SK-N-SH (cell line): ENCODE data around the gene SEPTIN11. TPM values are rescaled to one million over a fixed set of nuclear protein-coding genes. Genes with fewer than 3 reads are reported as not detected.

Experiments
- CTCF ChIA-PET: fragments of 300-600, 350-600 bp; formaldehyde crosslinking; extraction: SDS; loops from one replicate; lab custom pipeline; 2021; lab: Yijun Ruan, JAX
- POLR2A ChIA-PET: fragments of 350-600 bp; sonication (Branson Sonifier 250); formaldehyde crosslinking; extraction: SDS; loops from one replicate; lab custom pipeline; 2020; ENCODE audit warnings: antibody characterized with exemption, inconsistent platforms; lab: Yijun Ruan, JAX
- DNase-seq: peaks from one replicate; pipeline ENCODE4 v3.0.0; 2012
- H2AFZ ChIP-seq: fragments of 200-600 bp; sonication (generic); 2 replicates; pipeline ENCODE4 v1.8.1; 2016; ENCODE audit warnings: antibody characterized with exemption, mild to moderate bottlenecking, low read depth
- H3F3A ChIP-seq: fragments of 200-600 bp; sonication (generic); replicated peaks from 2 replicates; pipeline ENCODE3; 2016; ENCODE audit warnings: antibody characterized with exemption, mild to moderate bottlenecking; ENCODE audit not compliant: insufficient read depth
- H3K27ac ChIP-seq, 2 experiments: fragments of 200-500 bp in 1 of 2; fragments of 200-600 bp in 1 of 2; sonication (Bioruptor generic) in 1 of 2; sonication (generic), shearing (Covaris generic) in 1 of 2; 2 replicates each; pipeline versions ENCODE4 v1.5.1 to v1.6.1; 2014 to 2016; ENCODE audit warnings: low read depth in 2 of 2, inconsistent platforms in 1 of 2, low read length in 1 of 2, mild to moderate bottlenecking in 1 of 2, mixed read lengths in 1 of 2
- H3K27me3 ChIP-seq: fragments of 200-600 bp; sonication (generic), shearing (Covaris generic); 2 replicates; pipeline ENCODE4 v1.6.1; 2016; ENCODE audit warnings: mixed run types; ENCODE audit not compliant: insufficient read depth
- H3K36me3 ChIP-seq, 2 experiments: fragments of 200-500 bp in 1 of 2; fragments of 200-600 bp in 1 of 2; sonication (Bioruptor generic) in 1 of 2; sonication (generic) in 1 of 2; replicated peaks in 1 of 2; 2 replicates each; pipeline versions ENCODE3 to v1.5.1; 2014 to 2016; ENCODE audit warnings: low read length in 1 of 2, mild to moderate bottlenecking in 1 of 2; ENCODE audit not compliant: insufficient read depth in 2 of 2, control insufficient read depth in 1 of 2
- H3K4me1 ChIP-seq, 2 experiments: fragments of 200-500 bp in 1 of 2; fragments of 200-600 bp in 1 of 2; sonication (Bioruptor generic) in 1 of 2; sonication (generic), shearing (Covaris generic) in 1 of 2; 2 replicates each; pipeline versions ENCODE4 v1.5.1 to v1.6.1; 2014 to 2016; ENCODE audit warnings: low read depth in 1 of 2, low read length in 1 of 2, mixed run types in 1 of 2; ENCODE audit not compliant: insufficient read depth in 2 of 2, control insufficient read depth in 1 of 2
- H3K4me2 ChIP-seq: fragments of 200-600 bp; sonication (generic), shearing (Covaris generic); 2 replicates; pipeline ENCODE4 v1.6.1; 2017; ENCODE audit warnings: mixed run types
- H3K4me3 ChIP-seq, 2 experiments: fragments of 200-500 bp in 1 of 2; fragments of 200-600 bp in 1 of 2; sonication (Bioruptor generic) in 1 of 2; sonication (generic), shearing (Covaris generic) in 1 of 2; 2 replicates each; pipeline versions ENCODE4 v1.5.1 to v1.8.1; 2014 to 2016; ENCODE audit warnings: low read depth in 2 of 2, inconsistent platforms in 1 of 2, low read length in 1 of 2, mild to moderate bottlenecking in 1 of 2, mixed read lengths in 1 of 2, moderate library complexity in 1 of 2
- H3K79me2 ChIP-seq: fragments of 200-600 bp; sonication (generic); 2 replicates; pipeline ENCODE4 v1.8.1; 2017; ENCODE audit warnings: mild to moderate bottlenecking; ENCODE audit not compliant: insufficient read depth
- H3K9ac ChIP-seq: fragments of 200-600 bp; sonication (generic); 2 replicates; pipeline ENCODE4 v1.6.1; 2017; ENCODE audit warnings: mixed run types
- H3K9me2 ChIP-seq: fragments of 200-600 bp; sonication (generic); 2 replicates; pipeline ENCODE4 v1.6.1; 2017; ENCODE audit warnings: mixed run types
- H3K9me3 ChIP-seq: fragments of 200-600 bp; sonication (generic); 2 replicates; pipeline ENCODE4 v1.6.1; 2017; ENCODE audit warnings: mixed run types, mild to moderate bottlenecking, moderate library complexity
- H4K20me1 ChIP-seq: fragments of 200-600 bp; sonication (generic); 2 replicates; pipeline ENCODE4 v1.6.1; 2017; ENCODE audit warnings: mild to moderate bottlenecking, mixed run types; ENCODE audit not compliant: insufficient read depth
- CHD2 ChIP-seq: fragments of 150-350 bp; IDR thresholded peaks from 2 replicates; pipeline ENCODE4 v1.6.1; 2018; ENCODE audit warnings: low read length; ENCODE audit not compliant: partially characterized antibody
- EZH2phosphoT487 ChIP-seq: fragments of 200-600 bp; sonication (generic); IDR thresholded peaks from 2 replicates; pipeline ENCODE4 v1.6.1; 2017; ENCODE audit warnings: low read depth, mixed run types, mild to moderate bottlenecking, antibody characterized with exemption, moderate library complexity, borderline replicate concordance
- IRF3 ChIP-seq: fragments of 150-350 bp; IDR thresholded peaks from 2 replicates; pipeline ENCODE4 v1.6.1; 2016; ENCODE audit warnings: mild to moderate bottlenecking, low read depth, low read length
- JUND ChIP-seq: IDR thresholded peaks from 2 replicates; pipeline ENCODE4 v1.4.0; 2012
- MAX ChIP-seq: IDR thresholded peaks from 2 replicates; pipeline ENCODE4 v1.4.0; 2012; ENCODE audit warnings: low read depth
- MEF2A ChIP-seq: IDR thresholded peaks from 2 replicates; pipeline ENCODE4 v1.4.0; 2012; ENCODE audit warnings: low read depth, borderline replicate concordance
- REST ChIP-seq: IDR thresholded peaks from 2 replicates; pipeline ENCODE4 v1.6.1; 2012; ENCODE audit warnings: mild to moderate bottlenecking, low read depth, low read length, moderate library complexity
- RXRA ChIP-seq: IDR thresholded peaks from 2 replicates; pipeline ENCODE4 v1.4.0; 2012; ENCODE audit warnings: low read depth, mild to moderate bottlenecking, borderline replicate concordance
- SIN3A ChIP-seq: IDR thresholded peaks from 2 replicates; pipeline ENCODE4 v1.6.1; 2012; ENCODE audit warnings: low read depth, mild to moderate bottlenecking, low read length, moderate library complexity, borderline replicate concordance
- SMC3 ChIP-seq: IDR thresholded peaks from 2 replicates; pipeline ENCODE4 v1.6.1; 2012; ENCODE audit warnings: low read depth, low read length, improper control_type of control experiment
- TCF12 ChIP-seq: IDR thresholded peaks from 2 replicates; pipeline ENCODE4 v1.4.0; 2012
- USF1 ChIP-seq: IDR thresholded peaks from 2 replicates; pipeline ENCODE4 v1.4.0; 2012; ENCODE audit warnings: low read depth, borderline replicate concordance
- YY1 ChIP-seq: IDR thresholded peaks from 2 replicates; pipeline ENCODE4 v1.4.0; 2012; ENCODE audit warnings: low read depth, mild to moderate bottlenecking
- ZBTB33 ChIP-seq: IDR thresholded peaks from 2 replicates; pipeline ENCODE4 v1.4.0; 2012; ENCODE audit warnings: low read depth, borderline replicate concordance
- WGBS: methylation state at CpG from one replicate; pipeline ENCODE4 v1.1.6; 2017; ENCODE audit warnings: low lambda C conversion rate; 5-methylcytosine and 5-hydroxymethylcytosine counted together
- polyA plus RNA-seq, 3 experiments: library from polyadenylated mRNA; depleted of rRNA; stranded (reverse); fragments of >200 nt; gene quantifications; 2 replicates each; pipeline ENCODE4 v1.2.3, GENCODE V29; 2012

SEPTIN11 gene
- polyA plus RNA-seq, 1 of the 3 experiments (the other 2 are of a cell fraction), result 47.4 TPM

- Histone ChIP-seq H3K27ac (no peak overlapping the region), H3K79me2 (peaks cover 98% of the 10 kb centered on the region), H3K4me1 (no peaks in the 10 kb centered on the region; a peak in 3 of 4 replicates), H4K20me1 (peaks cover 89% of the 10 kb centered on the region), H3K36me3 (peaks cover 13 to 17% of the 10 kb centered on the region in 2 experiments), H3K4me2 (no peak overlapping the region), H3F3A (peaks cover 5% of the 10 kb centered on the region), H3K9me3 (no peaks in the 10 kb centered on the region), H2AFZ (no peak overlapping the region), H3K9ac (no peak overlapping the region), H3K9me2 (no peaks in the 10 kb centered on the region), H3K27me3 (no peaks in the 10 kb centered on the region), H3K4me3 (no peak overlapping the region)
- no peak for DNase-seq
- ChIA-PET CTCF (no interaction called here), POLR2A (no interaction called here)
- WGBS, result 95% methylated on average over 5 of the region's 5 CpGs
- no peak for TF ChIP-seq SMC3
- TF ChIP-seq ZBTB33, result no peak
- TF ChIP-seq JUND, result no peak
- TF ChIP-seq CHD2, result no peak
- TF ChIP-seq MEF2A, result no peak
- TF ChIP-seq USF1, result no peak
- no peak for TF ChIP-seq IRF3
- no peak for TF ChIP-seq EZH2phosphoT487
- no peak for TF ChIP-seq RXRA
- no peak for TF ChIP-seq TCF12
- TF ChIP-seq MAX, result no peak
- TF ChIP-seq YY1, result no peak
- no peak for TF ChIP-seq REST
- no peak for TF ChIP-seq SIN3A
Measured at GRCh38 chr4:76969941-76970529, 20.5 kb downstream of the SEPTIN11 start.
